GM18498 (cell line): ENCODE data around the gene CTR9.
A peak's percentile ranks its signal among the peaks of the same experiment; 100 is the strongest.
"Not testable (repeated sequence)": the region's sequence is repeated elsewhere in the genome, so short reads cannot be mapped to it uniquely, and the experiment has no call there.

Source experiments
- ATAC-seq: cut with Tn5 transposase; IDR thresholded peaks from one replicate; pipeline ENCODE4 v1.9.1; 2021; ENCODE audit warnings: mild to moderate bottlenecking, moderate library complexity; ENCODE audit not compliant: unreplicated experiment

The CTR9 gene

GRCh38 chr11:10813945-10814344 lies 62.9 kb downstream of the CTR9 start:
- no peak for ATAC-seq

DNA sequence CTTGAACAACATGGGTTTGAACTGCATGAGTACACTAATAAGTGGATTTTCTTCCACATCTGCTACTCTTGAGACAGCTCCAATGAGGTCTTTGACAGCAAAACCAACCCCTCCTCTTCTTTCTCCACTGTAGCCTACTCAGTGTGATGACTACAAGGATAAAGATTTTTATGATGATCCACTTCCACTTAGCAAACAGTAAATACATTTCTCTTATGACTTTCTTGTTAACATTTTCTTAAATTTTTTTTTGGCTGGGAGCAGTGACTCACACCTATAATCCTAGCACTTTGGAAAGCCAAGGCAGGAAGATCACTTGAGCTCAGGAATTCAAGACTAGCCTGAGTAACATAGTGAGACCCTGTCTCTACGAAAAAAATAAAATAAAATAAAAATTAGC lies 67.5 kb downstream of the CTR9 start:
- no peak for ATAC-seq

GRCh38 chr11:10822491-10822890 lies 71.4 kb downstream of the CTR9 start:
- not testable (repeated sequence) for ATAC-seq

- ATAC-seq, result no peak
Measured at GRCh38 chr11:10823152-10823579, 72.1 kb downstream of the CTR9 start.

- peak; percentile 79 for ATAC-seq
Measured at GRCh38 chr11:10824888-10825287, 73.8 kb downstream of the CTR9 start.

- ATAC-seq, result no peak
Measured at GRCh38 chr11:10828402-10828801, 77.4 kb downstream of the CTR9 start.

DNA sequence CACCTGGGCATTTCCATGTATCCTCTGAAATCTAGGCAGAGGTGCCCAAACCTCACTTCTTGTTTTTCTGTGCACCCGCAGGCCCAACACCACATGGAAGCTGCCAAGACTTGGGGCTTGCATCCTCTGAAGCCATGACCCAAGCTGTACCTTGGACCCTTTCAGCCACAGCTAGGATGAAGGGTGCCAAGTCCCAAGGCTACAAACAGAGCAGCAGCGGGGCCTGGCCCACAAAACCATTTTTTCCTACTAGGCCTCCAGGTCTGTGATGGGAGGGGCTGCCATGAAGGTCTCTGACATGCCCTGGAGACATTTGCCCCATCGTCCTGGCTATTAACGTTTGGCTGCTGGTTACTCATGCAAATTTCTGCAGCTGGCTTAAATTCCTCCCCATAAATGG lies 78.1 kb downstream of the CTR9 start:
- no peak for ATAC-seq
